Fibroblast of peridontal ligament (primary cell): ENCODE results near the gene UNC45A.

ENCODE experiments used
- DNase-seq: peaks from one replicate; pipeline ENCODE4 v3.0.0-alpha.2; 2010; ENCODE audit errors: extremely low read depth

The UNC45A gene

DNA sequence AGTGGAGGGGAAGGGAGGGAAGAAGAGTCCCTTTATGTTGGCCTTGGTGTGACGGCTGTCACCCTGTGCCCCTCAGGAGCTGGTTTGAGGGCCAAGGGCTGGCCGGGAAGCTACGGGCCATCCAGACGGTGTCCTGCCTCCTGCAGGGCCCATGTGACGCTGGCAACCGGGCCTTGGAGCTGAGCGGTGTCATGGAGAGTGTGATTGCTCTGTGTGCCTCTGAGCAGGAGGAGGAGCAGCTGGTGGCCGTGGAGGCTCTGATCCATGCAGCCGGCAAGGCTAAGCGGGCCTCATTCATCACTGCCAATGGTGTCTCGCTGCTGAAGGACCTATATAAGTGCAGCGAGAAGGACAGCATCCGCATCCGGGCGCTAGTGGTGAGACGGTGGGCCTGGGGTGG, 11.5 kb downstream of the UNC45A start:
- no peak for DNase-seq

DNA sequence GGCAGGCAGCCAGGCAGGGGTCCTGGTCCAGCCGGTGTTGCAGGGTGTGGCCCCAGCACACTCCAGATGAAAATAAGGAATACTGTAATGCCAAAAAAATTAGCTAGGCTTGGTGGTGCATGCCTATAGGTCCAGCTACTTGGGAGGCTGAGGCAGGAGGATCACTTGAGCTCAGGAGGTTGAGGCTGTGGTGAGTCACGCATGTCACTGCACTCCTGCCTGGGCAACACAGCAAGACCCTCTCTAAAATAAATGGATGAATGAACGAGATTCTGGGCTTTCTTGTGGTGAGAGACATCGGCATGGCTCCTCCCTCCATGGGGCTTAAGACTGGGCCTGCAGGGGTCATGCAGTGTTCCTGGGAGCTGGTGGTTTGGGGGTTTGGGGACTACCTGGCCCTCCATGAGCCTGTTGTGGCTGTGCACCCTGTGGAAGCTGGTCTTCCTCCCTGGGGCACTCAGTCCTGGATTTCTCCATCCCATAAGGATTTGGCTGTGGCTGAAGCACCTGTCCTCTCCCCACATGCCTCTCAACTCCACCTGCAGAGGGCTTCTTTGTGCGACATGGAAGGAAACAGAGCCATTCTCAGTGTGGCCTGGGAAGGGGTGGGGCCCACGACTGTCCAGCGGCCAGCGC, 12.0 kb downstream of the UNC45A start:
- DNase-seq, result no peak

DNA sequence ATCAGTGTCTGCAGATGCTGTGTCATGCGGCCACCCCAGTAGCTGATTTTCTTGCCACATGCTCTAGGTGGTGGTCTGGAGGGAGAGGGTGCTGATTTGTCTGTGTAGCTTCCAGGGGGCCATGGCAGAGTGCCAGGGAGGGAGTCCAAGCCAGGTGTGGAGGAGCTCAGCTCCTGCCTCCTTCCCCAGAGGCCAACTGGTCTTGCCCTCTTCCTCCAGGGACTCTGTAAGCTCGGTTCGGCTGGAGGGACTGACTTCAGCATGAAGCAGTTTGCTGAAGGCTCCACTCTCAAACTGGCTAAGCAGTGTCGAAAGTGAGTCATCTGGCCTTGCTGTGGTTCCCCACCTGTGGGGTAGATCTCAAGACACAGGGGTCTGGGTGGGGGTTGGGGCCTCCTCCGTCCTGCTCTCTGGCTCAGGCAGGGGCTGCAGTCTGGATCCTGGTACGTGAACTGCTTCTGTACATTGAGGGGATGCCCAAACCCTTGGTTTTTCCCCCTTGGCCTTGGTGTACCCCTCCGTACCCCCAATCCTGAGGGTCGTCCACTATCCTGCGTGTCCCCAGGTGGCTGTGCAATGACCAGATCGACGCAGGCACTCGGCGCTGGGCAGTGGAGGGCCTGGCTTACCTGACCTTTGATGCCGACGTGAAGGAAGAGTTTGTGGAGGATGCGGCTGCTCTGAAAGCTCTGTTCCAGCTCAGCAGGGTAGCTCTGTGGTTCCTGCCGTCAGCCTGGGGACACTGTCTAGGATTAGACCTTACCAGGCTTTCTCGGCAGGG, 12.7 kb downstream of the UNC45A start:
- DNase-seq, result no peak

DNA sequence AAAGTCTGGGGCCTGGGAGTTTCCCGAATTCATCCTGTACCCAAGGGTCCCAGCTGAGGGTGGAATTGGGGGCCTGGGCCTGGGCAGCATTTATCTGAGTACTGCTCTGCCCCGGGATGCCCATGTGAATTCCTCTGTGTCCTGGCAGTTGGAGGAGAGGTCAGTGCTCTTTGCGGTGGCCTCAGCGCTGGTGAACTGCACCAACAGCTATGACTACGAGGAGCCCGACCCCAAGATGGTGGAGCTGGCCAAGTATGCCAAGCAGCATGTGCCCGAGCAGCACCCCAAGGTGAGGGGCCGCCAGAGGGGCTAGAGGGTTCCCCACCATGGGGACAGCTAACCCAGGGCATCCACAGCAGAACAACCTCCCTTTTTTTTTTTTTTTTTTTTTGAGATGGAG, 13.4 kb downstream of the UNC45A start:
- DNase-seq, result no peak

DNA sequence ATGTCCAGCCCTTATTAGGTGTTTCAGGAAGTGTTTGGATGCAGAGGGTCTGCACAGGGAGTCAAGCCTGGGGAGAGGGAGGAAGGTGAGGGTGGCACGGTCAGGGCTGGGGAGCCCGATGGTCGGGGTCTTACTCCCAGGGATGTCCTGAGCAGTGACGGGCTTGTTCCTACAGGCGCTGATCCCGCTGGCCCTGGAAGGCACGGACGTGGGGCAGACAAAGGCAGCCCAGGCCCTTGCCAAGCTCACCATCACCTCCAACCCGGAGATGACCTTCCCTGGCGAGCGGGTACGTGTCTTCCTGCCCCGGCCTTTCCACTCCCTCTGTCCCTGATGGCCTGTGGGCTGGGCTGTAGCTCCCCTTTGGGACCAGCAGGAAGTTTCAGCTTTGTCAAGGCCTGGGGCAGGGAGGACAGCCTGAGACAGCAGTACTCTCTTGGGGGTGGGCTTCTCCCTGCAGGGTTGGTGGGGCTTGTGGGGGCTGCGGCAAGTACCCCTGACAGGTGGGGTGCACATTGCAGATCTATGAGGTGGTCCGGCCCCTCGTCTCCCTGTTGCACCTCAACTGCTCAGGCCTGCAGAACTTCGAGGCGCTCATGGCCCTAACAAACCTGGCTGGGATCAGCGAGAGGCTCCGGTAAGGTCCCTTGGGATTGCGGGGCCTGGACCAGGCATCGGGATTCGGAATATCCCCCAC, 15.0 kb downstream of the UNC45A start:
- no peak for DNase-seq

DNA sequence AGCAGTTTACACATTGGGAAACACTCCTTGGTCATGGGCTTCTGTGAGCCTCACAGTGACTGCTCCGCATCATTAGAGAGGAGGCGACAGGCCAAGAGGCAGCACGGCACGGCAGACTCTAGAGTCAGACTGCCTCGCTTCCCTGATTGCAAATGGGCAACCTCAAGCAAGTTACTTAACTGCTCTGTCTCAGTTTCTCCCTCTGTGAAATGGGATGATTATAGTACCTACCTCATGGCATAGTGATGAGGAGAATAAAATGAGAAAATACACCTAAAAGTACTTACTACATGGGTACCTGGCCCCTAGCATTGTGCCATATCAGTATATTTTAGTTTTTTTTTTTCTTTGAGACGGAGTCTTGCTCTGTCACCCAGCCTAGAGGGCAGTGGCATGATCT, 15.6 kb downstream of the UNC45A start:
- DNase-seq, result no peak

DNA sequence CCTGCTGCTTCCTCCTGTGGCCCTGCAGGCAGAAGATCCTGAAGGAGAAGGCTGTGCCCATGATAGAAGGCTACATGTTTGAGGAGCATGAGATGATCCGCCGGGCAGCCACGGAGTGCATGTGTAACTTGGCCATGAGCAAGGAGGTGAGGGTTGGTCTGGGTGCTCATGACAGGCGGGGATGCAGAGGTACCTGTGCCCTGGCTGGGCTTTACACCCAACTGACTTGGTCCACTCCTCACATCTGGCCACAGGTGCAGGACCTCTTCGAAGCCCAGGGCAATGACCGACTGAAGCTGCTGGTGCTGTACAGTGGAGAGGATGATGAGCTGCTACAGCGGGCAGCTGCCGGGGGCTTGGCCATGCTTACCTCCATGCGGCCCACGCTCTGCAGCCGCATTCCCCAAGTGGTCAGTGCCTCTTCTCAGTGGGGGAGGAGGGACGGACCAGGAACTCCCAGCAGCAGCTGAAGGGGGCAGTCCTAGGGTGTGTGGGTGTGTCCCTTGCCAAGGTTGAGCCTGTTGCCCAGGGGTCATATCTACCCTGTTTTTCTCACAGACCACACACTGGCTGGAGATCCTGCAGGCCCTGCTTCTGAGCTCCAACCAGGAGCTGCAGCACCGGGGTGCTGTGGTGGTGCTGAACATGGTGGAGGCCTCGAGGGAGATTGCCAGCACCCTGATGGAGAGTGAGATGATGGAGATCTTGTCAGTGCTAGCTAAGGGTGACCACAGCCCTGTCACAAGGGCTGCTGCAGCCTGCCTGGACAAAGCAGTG, 18.0 kb downstream of the UNC45A start:
- DNase-seq, result no peak

DNA sequence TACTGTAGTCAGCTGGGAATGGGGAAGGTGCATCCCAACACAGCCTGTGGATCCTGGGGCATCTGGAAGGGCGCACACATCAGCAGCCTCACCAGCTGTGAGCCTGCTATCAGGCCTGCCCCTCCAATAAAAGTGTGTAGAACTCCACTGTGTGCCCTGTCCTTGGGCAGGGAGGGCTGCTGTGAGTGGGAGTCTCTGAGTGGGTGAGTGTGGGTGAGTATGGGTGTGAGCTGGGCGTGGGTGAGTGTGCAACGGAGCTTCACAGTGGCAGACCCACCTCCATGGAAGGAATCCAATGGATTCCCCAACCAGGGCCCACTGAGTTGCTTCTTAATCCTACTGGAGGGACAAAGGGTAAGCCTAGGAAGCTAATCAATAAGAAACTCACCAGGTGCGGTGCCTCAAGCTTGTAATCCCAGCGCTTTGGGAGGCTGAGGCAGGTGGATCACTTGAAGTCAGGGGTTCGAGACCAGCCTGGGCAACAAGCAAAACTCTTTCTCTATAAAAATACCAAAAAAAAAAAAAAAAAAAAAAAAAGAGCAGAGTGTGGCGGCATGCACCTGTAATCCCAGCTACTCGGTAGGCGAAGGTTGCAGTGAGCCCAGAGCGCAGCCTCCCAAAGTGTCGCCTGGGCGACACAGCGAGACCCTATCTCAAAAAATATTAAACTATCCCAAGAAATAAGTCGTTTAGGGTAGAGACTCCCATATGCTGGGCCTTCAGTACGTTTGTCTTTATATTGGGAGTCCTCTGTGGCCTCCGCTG, 19.0 kb downstream of the UNC45A start:
- no peak for DNase-seq

DNA sequence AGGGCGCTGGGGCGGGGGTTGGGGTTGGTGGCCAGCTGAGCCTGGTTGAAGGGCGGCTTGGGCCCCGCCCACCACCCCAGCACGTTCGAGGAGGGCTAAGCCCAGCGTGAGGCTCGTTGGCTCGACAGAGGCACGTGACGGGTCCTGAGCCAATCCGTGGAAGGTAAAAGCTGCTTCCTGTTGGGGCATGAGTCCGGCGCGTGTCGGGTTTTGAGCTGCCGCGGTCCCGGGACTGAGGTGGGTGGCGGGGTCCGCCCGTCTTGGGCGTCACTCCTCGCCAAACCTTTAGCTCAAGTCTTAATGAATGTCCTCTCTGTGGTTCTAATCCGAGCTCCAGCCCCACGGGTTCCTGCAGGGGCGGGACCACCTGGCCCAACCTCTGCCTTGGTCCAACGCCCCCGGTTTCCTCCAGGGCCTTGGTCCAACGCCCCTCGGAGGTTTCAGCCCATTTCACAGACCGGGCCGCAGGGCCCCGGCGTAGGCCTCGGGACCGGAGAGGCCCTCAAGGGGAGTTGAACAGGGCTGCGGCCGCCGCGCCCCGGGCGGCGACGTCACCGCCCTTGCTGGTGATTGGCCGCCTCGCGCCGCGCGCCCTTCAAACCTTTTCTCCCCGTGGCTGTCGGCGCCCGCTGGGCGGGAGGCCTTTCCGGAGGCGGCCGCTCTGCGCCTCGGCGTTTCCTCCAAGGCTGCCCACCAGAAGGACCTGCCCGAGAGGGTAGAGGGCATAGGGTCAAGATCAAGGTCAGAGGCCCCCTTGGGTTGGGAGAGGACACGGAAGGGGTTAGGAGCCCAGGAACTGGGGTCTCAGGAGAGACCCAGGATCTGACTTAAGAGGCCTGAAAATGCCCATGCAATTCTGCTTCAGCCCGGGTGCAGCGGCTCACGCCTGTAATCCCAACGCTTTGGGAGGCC, 19.9 kb downstream of the UNC45A start, which contains the start of gene RCCD1:
TSS of gene RCCD1 (plus strand) at position 173 of the 912 bp plus-strand sequence. CDS start 1,851 bp downstream, outside the sequence.
- peak; percentile 92 for DNase-seq

DNA sequence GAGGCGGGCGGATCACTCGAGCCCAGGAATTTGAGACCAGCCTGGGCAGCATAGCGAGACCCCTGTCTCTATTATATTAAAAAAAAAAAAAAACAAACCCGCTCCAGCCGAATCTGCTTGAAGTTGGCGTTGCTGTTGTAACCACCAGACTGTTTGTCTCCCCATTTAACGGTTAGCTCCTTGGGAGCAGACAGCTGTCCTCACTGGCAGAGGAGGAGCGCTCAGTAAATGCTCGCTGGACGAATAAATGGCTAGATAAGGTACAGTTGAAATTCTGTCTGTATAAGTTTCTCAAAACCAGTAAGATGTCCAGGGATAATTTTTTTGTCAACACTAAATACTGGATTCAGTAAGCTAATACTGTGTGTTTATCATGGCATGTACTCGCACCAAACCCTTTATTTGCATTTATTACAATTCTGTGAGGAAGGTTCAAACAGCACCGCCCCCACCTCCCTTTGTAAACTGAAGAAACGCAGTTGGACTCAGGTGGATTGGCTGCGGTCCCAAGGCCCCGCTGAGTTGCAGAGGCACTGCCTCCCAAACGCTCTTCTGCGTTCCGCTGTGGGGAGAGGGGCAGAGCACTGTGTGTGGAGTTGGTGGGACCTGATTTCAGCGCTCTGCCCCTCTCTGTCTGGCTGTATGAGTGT, 20.7 kb downstream of the UNC45A start:
- DNase-seq, result no peak

DNA sequence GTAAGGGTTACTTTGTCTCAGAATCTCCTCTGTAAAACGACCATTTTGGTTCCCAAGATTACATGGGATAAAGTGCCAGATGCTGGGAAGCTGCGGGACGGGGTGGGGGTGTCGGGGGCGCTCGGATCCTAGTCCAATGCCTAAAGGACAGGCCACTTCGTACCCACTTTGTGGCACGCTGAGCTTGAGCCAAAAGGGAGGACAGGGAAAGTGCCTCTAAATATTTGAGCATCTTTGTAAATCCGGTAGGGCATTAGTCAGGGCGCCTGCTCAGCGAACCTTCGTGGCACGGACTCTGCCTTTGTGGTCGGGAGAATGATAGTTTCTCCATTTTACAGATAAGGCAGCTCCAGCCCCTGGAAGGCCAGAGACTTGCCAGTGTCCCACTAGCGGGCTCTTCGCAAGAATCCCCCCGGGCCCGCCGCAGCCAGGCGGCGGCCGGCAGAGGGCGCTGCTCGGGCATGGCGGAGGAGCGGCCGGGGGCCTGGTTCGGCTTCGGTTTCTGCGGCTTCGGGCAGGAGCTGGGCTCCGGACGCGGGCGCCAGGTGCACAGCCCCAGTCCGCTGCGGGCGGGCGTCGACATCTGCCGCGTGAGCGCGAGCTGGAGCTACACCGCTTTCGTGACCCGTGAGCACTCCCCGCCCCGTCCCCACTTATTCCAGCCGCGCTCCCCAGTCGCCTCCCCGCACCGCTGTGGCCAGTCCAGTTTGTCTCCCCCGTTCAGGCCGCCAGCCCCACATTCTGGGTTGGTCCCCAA, 21.4 kb downstream of the UNC45A start:
- peak; percentile 64 for DNase-seq

DNA sequence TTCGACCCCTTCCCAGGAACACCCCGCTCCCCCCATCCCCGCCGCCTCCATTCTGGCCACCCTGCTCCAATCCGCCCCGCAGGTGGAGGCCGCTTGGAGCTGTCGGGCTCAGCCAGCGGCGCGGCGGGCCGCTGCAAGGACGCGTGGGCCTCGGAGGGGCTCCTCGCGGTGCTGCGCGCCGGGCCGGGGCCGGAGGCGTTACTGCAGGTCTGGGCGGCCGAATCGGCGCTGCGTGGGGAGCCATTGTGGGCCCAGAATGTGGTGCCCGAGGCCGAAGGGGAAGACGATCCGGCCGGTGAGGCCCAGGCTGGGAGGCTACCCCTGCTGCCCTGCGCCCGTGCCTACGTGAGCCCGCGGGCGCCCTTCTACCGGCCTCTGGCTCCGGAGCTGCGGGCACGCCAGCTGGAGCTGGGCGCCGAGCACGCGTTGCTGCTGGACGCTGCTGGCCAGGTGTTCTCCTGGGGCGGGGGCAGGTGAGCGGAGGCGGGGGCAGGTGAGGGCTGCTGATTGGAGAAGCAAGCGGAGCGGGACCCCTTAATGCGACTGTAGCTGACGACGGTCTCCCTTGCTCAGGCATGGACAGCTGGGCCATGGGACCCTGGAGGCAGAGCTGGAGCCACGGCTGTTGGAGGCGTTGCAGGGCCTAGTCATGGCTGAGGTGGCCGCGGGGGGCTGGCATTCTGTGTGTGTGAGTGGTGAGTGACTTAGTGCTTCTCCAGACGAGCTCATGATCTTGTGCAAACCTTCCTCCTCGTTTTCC, 22.1 kb downstream of the UNC45A start:
- peak; percentile 42 for DNase-seq

DNA sequence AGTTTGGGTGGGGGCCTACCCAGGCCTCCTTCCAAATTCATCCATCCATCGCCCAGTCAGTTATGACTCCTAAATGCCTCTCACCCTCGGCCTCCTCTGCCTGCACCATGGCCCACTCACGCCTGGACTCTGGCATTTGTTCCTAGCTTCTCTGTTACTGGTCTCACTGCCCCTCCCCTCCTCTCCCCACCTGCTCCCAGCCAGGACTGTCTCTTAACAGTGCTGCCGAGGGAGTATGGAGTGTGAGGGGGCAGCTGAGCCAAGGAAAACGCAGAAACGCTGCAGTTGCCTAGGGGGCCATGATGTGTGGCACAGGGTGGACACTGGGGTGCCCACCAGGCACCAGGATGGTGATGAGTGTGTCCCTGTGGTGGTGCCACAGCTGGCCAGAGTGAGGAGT, 22.7 kb downstream of the UNC45A start:
- no peak for DNase-seq

DNA sequence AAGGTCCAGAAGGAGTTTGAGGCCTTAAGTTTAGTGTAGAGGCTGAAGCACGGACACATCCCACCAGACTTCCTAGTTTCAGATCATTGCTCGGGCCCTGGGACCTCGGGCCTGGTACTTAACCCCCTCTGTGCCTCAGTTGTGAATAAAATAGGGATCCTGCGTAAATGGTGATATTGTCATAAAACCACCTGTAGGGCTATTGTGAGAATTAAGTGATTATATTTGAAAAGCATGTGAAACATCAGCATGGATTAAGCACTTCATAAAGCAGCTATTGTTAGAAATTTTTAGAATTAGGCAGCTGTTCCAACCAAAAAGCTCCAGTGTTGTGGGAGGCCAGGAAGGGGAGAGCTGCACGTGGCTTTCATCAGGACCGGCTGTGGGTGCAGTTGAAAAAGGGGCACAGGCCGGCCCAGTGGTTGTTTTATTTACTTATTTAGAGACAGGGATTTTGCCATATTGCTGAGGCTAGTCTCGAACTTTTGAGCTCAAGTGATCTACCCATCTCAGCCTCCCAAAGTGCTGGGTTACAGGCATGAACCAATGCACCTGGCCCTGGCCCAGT, 24.0 kb downstream of the UNC45A start:
- DNase-seq, result no peak

DNA sequence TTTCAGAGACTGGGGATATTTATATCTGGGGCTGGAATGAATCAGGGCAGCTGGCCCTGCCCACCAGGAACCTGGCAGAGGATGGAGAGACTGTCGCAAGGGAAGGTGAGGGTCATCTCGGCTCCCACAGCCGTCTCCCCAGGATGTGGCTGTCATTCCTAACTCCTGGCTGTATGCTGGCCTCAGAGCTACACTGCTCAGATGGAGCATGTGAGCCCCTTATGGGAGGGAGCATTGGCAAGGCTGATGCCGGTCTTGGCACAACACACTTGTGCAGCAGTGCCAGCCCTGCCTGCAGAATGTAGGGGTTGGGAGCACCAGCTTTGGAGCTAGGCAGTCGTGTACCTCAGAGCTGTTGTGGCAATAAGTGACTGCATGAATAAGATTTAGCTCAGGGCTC, 24.8 kb downstream of the UNC45A start:
- DNase-seq, result peak; percentile 76

DNA sequence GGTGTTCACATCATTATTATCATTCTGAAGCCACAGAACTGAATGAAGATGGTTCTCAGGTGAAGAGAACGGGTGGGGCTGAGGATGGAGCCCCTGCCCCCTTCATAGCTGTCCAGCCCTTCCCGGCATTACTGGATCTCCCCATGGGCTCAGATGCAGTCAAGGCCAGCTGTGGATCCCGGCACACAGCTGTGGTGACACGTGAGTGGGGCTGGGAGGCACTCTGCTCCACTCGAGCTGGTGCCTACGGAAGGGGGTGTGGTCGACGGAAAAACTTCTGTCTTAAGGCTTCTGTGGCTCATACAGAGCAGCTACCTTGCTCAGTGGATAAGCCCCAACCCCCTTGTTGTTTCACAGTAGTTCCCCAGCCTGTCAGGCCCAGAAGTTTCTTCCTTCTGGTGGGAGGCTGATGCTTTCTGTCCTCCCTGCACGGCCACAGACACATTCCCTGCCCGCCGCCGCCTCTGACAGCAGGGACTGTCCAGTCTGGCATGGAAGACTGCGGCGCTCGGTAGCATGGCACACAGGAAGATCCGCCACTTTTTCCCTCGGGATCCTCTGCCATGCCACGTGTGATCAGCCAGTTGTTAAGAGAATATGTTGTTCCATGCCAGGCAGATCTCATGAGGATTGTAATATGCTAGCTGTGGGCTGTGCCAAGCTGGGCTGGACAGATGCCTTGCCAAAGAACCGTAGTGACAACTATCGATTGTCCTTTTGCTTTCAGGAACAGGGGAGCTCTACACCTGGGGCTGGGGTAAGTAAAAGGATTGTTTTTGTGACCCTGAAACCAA, 25.4 kb downstream of the UNC45A start:
- DNase-seq, result no peak

DNA sequence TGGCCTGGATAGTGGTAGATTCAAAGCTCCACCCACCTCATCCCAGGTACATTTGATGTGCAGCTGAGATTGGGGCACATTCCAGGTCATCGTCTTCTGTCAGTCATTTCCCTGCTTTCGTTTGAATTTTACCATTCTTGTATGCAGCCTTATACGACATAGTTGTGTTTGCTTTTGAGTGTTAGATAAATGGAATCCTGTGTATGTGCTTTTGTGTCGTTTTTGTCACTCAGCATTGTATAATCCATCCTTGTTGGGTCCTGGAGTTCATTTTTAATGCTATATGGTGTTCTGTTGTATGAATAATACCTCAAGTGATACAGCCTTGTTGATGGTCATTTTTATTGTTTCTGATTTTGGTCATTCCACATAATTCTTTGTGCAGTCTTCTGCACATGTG, 26.9 kb downstream of the UNC45A start:
- DNase-seq, result no peak
